ENCODE results near the gene ZFP57. TPM values are rescaled to one million over a fixed set of nuclear protein-coding genes. Genes with fewer than 3 reads are reported as not detected.

ZFP57 gene
- total RNA-seq, 2 donors from 2014 or later, result not detected

DNA sequence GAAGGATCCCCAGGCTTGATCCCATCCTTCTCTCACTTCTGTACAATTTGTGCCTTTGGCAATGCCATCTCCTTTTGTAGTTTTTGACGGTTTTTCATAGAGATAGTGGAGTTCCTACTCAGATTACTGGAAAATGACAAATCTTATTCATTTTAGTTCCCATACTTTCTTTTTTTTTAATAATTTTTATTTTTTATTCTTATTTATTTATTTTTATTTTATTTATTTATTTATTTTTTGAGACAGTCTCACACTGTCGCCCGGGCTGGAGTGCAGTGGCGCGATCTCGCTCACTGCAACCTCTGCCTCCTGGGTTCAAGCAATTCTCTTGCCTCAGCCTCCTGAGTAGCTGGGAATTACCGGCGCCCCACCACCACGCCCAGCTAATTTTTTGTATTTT is 43.7 kb downstream of the ZFP57 start:
- H3K27me3 ChIP-seq, result no peaks in the 10 kb centered on the region
- no peaks in the 10 kb centered on the region for H3K9me3 ChIP-seq
- H3K9ac ChIP-seq (ENCODE audit: low read depth in 2 of 2, low read length in 2 of 2), result no peak overlapping the region
- no peaks in the 10 kb centered on the region for H3K4me1 ChIP-seq
- H3K4me3 ChIP-seq, result no peak overlapping the region
- no peak for DNase-seq
- no peaks in the 10 kb centered on the region for H3K36me3 ChIP-seq
- TF ChIP-seq, protein P1, sequence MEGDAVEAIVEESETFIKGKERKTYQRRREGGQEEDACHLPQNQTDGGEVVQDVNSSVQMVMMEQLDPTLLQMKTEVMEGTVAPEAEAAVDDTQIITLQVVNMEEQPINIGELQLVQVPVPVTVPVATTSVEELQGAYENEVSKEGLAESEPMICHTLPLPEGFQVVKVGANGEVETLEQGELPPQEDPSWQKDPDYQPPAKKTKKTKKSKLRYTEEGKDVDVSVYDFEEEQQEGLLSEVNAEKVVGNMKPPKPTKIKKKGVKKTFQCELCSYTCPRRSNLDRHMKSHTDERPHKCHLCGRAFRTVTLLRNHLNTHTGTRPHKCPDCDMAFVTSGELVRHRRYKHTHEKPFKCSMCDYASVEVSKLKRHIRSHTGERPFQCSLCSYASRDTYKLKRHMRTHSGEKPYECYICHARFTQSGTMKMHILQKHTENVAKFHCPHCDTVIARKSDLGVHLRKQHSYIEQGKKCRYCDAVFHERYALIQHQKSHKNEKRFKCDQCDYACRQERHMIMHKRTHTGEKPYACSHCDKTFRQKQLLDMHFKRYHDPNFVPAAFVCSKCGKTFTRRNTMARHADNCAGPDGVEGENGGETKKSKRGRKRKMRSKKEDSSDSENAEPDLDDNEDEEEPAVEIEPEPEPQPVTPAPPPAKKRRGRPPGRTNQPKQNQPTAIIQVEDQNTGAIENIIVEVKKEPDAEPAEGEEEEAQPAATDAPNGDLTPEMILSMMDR (IDR thresholded peaks at IDR 0.05), result no peak
- intact Hi-C loops (cut with DNase I), result no loop called here
- no peak overlapping the region for H3K27ac ChIP-seq

DNA sequence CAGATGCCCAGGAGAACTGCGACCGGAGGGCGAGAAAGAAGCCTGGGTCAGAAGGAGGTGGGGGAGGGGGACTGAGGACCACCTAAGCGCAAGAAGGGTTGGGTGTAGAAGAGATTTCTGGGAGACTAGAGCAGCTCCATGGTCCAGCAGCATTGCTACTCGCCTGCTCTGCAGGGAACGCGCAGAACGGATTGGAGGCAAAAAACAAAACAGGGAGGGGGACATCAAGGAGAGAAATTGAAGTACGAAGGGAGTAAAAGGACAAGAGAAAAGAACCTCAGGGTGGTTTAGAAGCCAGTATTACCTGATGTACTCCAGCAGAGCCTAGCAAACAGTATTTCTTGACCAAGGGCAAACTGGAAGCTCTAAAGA is 47.4 kb downstream of the ZFP57 start:
- intact Hi-C loops (cut with DNase I), result no loop called here
- Histone ChIP-seq H3K9me3 (no peaks in the 10 kb centered on the region), H3K4me3 (peak overlapping the region; percentile 60), H3K27me3 (no peaks in the 10 kb centered on the region), H3K4me1 (peaks cover 6% of the 10 kb centered on the region), H3K36me3 (no peaks in the 10 kb centered on the region), H3K9ac (ENCODE audit: low read depth in 2 of 2, low read length in 2 of 2) (peak overlapping the region; percentile 48 to 52), H3K27ac (peak overlapping the region; percentile 49)
- TF ChIP-seq, protein P1 (IDR thresholded peaks at IDR 0.05), result no peak
- no peak for DNase-seq

DNA sequence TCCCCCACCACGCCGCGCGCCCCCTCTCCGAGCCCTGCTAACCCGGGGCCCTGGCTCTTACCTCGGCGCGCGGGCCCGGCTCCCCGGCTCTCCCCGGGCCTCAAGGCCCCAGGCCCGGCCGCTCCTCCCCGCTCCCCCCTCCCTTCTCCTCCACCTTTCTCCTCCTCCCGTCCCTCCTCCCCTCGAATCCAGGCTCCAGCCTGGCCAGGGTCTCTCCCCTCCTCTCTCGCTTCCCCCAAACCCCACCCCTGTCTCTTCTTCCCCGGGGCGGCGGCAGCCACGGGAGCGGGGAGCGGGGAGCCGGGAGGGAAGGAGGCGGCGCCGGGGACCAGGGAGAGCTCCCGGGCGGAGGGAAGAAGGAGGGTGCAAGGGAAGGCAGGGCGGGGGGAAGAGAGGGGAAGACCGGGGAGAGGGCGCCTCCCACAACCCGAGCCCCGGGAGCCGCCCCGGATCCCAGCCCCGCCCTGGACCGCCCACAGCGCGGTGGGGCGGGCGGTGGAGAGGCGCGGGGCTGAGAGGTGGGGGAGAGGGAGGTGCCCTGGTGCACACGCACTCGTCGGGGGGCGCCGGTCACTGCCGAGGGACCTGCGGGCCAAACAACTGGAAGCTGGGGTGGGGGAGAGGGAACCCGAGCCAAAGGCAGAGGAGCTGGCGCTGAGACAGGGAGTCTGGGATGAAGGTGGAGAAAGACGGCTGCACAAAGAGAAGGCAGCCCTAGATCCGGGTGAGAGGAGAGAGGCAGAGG is 48.0 kb downstream of the ZFP57 start, which contains the start of gene GABBR1:
Gene GABBR1, minus strand, starts transcription at position 395 of the 745 bp plus-strand sequence. CDS start 798 bp downstream, outside the sequence.
- Histone ChIP-seq H3K36me3 (no peaks in the 10 kb centered on the region), H3K27me3 (no peaks in the 10 kb centered on the region), H3K4me1 (peaks cover 6% of the 10 kb centered on the region), H3K27ac (peak within 1 kb of the TSS; percentile 49), H3K4me3 (peak within 1 kb of the TSS; percentile 60), H3K9me3 (no peaks in the 10 kb centered on the region), H3K9ac (ENCODE audit: low read depth in 2 of 2, low read length in 2 of 2) (peak within 1 kb of the TSS; percentile 48 to 61)
- intact Hi-C loops (cut with DNase I), result no loop called here
- peak; percentile 90 for DNase-seq
- TF ChIP-seq, protein P1 (IDR thresholded peaks at IDR 0.05), result no peak

DNA sequence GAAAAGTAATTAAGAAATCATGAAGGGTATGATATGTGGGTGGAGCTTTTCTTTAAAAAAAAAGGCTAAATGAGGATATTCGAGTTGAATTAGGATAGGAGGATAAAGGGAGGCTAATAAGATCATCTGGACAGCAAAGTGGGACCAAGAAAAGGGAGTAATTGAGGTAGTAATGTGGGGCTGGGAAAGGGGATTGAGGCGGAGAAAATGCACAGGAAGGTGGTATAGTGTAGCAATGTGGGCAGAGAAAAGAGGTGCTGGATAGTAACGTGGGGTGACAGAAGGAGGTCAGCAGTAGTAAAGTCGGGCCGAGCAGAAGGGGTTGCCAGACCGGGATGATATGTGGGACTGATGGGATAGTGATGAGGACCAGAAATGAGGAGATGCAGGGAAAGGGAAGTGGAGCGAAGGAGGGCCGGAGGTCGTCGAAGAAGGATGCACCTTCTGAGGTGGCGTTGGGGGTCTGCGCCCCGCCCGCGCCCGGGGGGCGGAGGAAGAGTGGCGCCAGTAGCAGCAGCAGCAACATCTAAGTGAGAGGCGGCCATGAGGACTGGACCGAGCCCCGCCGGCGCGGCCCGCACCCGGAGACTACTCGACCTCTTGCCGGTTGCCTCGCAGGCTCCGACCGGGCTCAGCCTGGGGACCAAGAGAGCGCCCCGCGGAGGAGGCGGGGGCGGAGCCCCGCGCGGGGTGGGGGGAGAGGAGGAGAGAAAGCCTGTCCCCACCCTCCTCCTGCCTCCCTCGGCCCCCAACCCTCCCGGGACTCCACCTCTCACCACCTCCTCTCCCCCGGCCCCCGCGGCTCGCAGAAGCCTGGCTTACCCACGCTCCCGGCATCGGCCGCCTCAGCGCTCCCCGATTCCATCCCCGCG is 48.9 kb downstream of the ZFP57 start:
- DNase-seq, result peak; percentile 67
- no peaks in the 10 kb centered on the region for H3K9me3 ChIP-seq
- H3K27ac ChIP-seq, result peak overlapping the region; percentile 49
- H3K4me1 ChIP-seq, result peaks cover 6% of the 10 kb centered on the region
- H3K36me3 ChIP-seq, result no peaks in the 10 kb centered on the region
- H3K9ac ChIP-seq (ENCODE audit: low read depth in 2 of 2, low read length in 2 of 2), result peak overlapping the region; percentile 12 to 61
- TF ChIP-seq, protein P1 (IDR thresholded peaks at IDR 0.05), result no peak
- intact Hi-C loops (cut with DNase I), result no loop called here
- H3K27me3 ChIP-seq, result no peaks in the 10 kb centered on the region
- peak overlapping the region; percentile 60 for H3K4me3 ChIP-seq

DNA sequence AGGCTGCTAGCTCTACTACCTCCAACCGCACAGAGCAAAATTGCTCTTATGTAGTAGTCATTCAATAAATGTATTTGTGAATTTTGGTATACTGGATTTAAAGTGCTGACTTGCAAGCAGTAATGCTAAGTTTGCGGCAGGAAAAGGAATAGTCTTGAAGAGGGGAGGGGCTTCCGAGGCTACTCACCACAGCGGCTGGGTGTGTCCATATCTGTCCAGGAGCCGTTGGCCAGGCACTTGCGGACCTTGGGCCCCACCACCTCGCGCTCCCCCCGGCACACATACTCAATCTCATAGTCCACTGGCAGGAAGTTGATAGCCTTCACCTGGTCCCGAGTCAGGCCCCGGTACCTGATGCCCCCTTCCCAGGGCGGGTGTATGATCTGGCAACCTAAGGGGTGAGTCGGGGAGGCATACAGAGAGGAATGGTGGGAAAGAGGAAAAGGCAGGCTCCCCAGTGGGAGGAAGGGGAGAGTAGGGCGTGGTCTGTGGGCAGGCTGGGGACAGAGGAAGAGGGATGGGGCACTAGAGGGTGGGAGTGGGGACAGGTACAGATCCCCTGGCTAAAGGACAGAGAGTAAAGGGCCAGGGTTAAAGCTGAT is 49.6 kb downstream of the ZFP57 start:
- Histone ChIP-seq H3K4me3 (no peak overlapping the region), H3K9ac (ENCODE audit: low read depth in 2 of 2, low read length in 2 of 2) (no peak overlapping the region), H3K36me3 (no peaks in the 10 kb centered on the region), H3K4me1 (peaks cover 6% of the 10 kb centered on the region), H3K9me3 (no peaks in the 10 kb centered on the region), H3K27me3 (no peaks in the 10 kb centered on the region), H3K27ac (no peak overlapping the region)
- TF ChIP-seq, protein P1 (IDR thresholded peaks at IDR 0.05), result no peak
- DNase-seq, result no peak
- intact Hi-C loops (cut with DNase I), result no loop called here
